ENCODE results near the gene RSKR.
"Not testable (repeated sequence)": the region's sequence is repeated elsewhere in the genome, so short reads cannot be mapped to it uniquely, and the experiment has no call there.

The RSKR gene

DNA sequence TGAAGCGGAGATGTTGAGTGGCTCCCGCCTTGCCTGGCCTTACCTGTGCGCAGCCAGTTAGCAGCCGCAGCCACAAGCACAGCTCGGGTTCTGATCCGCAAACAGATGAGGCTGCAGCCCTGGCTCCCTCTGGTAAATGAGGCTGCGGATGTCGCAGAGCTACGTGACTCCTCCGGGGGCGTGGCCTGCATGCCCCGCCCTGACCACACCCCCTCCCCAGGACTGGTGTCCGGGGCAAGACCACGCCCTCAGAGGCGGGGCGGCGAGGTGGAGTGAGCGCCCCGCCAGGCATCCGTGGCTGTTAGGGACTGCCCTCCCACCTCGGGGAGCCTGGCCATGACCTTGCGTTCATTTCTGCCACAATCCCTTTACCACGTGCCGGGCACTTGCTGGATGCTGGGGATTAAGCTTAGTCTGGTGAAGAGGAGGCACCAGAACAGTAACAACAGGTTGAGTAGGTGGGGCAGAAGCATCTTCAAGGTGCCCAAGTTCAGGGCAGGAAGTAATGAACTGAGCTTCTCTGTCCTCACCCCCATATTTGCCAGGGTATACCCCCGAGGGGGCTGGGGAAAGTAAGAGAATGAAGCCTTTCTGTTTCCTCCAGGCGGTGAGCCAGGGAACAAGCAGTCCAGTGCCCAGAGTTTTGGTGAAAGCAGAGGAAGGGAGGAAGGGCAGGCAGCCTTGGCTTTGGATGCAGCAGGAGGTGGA, 37.1 kb downstream of the RSKR start, which contains the start of gene ALDOC:
ALDOC (minus strand) TSS at position 138 of the 708 bp plus-strand sequence. CDS start 1,363 bp downstream, outside the sequence.
- DNase-seq: peak; percentile 88

DNA sequence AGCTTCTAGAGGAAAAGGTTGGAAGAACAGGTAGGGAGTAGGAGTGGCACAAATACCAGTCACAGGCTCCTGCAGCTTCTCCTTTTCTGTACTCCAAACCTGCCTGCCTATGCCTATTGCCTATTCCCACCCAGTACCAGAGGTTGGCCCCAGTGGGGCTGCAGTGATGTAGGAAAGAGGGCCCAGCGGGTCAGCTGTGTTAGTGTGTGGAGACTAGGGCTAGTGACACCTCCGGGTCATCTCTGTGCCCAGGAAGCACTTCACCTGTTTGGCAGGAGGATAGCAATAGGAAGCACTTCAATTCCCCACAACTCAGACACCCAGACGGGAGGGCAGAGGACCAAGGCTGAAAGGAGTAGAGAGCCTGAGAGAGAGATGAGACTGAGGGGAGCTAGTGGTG, 38.0 kb downstream of the RSKR start:
- not testable (repeated sequence) for DNase-seq

DNA sequence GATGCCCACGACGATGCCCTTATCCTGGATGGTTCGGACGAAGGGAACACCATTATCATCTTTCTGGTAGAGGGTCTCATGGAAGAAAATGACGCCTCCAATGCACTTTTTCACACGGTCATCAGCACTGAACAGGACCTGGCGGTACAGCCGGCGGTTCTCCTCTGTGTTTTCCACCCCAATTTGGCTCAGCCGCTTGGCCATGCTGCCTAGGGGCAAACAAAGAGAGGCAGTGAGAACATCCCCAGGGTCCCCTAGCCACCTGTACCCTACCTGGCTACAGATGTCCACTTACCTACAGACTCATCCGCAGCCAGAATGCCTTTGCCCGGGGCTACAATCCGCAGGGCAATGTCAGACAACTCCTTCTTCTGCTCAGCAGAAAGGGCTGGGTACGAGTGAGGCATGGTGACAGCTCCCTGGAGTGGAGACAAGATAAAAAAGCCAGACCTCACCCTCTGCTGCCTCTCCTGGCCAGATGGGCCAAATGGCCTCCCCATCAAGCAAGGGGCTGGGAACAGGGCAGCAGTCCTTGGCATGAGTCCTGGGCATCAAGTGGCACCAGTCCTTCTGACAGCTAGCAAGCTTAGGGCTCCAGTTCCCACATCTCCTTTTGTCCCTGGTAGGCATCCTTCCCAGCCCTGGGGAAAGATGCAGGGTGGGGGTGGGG, 38.7 kb downstream of the RSKR start:
- DNase-seq: no peak

DNA sequence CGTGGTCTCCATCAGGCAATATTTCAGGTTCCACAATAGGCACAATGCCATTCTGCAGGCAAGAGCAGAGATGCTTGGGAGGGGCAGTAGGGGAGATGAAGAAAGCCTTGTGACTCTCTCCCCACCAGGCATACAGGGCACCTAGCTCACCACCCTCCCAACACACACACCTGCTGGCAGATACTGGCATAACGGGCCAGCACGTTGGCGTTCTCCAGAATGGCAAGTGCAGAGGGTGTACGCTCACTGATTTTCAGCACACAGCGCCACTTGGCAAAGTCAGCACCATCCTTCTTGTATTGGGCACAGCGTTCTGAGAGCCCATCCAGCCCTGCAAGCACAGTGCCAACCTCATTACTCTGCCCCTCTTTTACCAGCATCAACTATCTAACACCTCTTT, 39.5 kb downstream of the RSKR start:
- DNase-seq: no peak

DNA sequence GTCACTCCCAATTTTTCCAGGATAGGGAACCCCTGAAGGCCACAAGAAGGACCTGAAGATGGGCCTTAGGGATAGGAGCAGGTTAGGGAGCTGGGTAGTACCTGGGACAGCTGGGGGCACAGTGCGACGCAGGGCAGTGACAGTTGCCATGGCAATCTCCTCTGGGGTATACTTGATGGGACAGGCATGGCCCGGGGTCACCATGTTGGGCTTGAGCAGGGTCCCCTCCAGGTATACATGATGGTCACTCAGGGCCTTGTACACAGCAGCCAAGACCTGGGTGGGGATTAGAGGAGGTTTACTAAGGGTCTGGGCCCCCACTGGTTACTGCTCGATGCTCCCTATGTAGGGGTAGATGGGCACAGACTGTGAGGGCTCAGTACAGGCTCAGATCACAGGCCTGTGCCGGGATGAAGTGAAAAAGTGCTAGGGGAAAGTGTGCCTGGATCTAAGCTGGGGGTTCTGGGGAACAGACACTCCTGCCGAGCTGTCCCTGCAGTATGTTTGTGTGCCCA, 40.0 kb downstream of the RSKR start:
- DNase-seq: no peak

DNA sequence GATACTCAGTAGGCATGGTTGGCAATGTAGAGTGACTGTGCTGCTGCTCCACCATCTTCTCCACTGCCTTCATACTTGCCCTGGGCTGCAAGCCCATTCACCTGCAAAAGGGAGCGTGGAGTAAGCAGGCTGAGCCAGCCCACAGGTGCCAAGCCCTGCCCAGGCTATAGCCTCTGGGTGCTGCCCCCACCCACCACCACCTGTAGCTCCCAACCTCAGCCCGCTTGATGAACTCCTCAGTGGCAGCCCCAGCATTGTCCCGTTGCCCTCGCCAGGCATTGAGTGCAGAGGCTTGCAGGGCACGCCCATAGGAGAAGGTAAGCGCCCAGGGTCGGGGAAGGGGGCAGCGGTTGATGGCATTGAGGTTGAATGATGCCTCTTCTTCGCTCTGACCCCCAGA, 40.5 kb downstream of the RSKR start:
- DNase-seq: no peak

DNA sequence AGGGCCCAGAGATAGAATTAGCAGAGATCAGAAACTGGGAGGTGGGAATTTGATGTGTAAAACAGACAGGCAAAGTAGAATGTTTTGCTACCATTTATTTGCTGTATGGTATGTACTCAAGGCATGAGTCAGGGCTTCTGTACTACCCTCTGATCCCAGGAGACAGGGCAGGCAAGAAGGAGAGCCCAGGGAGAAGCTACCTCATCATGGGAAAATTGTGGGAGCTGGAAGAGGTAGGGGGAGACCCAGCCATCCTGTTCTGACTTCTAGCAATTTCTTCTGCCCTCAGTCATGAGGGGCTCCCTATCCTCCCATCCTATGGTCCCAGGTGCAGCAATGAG, 41.0 kb downstream of the RSKR start:
- DNase-seq: no peak

DNA sequence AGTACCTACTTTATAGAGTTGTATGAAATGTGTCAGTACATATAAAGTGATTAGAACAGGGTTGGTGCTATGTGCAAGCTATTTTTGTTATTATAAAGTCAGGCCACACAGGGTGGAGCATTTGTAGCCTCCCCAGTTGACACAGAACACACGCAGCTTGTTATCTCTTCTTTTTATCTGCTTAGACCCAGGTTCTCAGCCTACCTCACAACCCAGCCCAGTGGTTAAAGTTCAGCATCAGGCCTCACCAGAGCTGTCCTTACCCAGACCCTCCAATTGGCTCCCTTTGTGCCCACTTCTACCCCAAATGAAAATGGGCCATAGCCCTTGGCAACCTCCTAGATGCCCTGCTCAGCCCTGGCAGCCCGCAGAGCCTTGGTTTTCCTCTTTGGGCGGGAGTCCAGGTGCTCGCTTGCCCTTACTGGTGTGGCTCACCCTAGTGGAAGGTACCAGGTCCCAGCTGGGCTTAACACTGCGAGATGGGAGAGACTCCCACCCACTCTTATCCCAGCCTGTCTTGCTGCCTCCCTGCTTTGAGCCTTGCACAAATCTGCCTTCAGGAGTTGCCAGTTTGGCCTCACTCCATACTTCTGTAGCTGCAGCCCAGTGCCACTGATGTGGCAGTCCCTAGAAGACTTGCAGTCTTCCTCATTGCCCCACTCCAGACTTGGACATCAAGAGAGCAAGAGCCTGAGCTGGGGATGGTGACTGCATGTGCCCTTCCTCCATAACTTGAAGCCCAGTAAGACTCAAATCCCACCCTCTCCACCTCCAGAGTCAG, 41.5 kb downstream of the RSKR start:
- no peak for DNase-seq

DNA sequence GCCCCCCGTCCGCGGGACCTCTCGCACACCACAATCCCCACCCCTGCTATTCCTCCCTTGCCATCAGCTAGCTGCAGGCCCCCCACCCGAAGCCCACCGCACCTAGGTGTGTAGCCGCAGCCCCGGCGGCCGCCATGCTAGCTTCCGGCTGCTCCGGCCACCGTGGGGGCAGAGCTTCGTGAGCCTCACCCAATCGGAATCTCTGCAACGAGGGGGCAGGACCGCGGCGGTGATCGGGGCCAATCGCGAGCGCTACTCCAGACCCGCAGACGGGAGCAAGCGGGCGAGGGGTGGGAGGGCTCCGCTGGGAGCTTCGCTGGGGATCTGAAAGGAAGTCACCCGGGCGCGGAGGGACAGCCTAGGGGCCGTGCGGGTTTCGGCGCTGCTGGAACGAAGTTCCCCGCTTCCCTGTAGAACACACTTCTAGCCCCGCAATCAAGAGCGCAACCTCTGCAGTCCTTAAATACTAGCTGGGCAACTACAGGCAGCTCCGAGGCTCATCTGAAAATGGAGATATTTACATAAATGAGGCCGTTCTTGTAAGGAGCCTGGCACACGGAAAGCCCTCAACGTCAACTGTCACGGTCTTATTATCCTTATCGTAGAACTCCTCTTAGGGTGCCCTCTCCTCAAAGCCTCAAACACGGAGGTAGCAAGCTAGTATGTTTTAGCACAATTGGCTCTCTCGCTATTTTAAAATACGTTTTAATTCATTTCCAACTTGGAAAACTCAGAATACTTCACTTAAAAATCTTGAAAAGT, 42.4 kb downstream of the RSKR start, which contains the start of gene PIGS:
PIGS (minus strand) TSS at position 164 of the 762 bp plus-strand sequence; CDS start at position 136, 28 bp downstream.
- peak; percentile 93 for DNase-seq

DNA sequence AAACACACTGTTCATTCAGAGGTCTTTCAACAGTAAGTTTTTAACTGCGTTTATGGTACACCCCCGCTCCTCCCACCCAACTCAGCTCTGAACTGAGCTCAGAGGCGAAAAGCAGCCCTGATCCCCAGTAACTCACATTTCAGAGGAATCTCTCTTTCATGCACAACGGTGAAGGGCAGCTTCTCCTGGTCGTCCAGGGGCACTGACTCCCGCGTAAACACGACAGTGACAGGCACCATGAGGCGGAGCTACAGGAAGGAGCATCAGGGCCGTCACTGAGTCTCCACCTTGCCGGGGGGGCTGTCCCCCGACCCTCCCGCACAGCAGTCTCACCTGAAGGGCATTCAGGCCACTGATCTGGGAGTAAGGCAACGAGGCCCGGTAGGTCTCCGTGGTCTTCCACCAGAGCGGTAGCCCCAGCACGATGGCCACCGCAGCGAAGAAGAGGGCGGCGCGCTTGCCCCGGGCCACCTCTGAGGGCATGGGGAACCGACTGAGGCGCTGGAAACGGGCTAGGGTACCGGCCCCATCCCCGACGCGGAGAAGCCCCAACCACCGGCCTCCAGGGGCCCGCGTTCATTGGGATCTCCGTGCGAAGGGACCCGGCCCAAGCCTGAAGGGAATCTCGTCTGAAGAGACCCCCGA, 43.1 kb downstream of the RSKR start:
- no peak for DNase-seq

DNA sequence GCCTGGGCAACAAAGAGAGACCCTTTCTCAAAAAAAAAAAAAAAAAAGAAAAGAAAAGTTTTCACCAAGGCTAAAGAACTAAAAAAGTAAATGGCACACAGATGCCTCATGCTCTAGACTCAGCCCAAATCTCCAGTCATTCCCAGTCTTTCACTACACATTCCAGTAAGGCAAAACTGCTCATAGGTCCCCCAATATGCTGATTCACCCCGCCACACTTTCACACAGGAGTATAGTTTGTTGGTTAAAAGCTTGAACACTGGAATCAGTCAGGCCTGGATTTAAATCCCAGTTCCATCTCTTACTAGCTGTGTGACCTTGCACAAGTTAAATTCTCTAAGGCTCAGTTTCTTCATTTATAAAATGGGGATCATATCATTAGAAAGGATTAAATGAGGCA, 44.5 kb downstream of the RSKR start:
- no peak for DNase-seq

DNA sequence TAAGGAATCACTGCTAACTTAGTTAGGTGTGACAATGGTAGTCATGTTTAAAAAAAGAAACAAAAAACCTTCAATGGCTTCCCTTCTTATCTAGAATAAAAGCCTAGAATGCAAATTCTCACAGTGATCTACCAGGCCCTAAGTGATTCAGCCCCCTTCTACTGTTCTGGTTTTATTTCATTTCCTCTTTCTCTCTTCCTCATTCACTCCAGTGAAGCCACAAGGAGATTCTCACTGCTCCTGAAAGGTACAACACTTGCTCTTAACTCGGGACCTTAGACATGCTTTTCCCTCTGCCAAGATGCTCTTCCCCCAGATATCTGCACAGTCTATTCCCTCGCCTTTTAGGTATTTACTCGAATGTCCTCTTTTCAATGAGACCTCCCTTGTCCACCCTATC, 46.4 kb downstream of the RSKR start:
- no peak for DNase-seq

DNA sequence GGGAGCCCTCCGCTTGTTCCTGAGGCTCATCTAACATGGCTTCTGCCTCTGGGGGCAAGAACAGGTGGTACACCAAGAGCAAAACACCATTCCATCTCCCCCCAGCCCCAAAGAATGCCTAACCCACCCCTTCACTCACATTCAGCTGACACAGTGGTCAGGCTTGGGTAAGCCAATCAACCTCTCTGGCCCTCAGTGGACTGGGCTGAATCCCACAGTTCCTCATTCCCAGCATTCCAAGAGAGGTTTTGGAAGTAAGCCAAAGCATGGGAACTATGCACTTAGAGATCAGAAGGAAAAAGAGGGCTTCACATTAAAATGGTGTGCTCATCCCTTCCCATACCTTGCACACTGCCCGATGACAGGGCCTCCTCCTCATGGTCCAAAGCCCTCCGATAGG, 50.5 kb downstream of the RSKR start:
- no peak for DNase-seq

Measured in right forelimb (tissue), 1 donor.